ENCODE results near the gene RUNX3. TPM values are rescaled to one million over a fixed set of nuclear protein-coding genes. Genes with fewer than 3 reads are reported as not detected.

The RUNX3 gene
- total RNA-seq, 2 donors from 2014 or later: 0.24 to 0.31 TPM

- Mint-ChIP-seq H3K27me3 (ENCODE audit: insufficient read depth) (no peaks in the 10 kb centered on the region), H3K4me3 (no peak overlapping the region), H3K4me1 (peaks cover 1% of the 10 kb centered on the region), H3K36me3 (ENCODE audit: low read depth) (no peaks in the 10 kb centered on the region), H3K27ac (no peak overlapping the region), H3K9me3 (no peaks in the 10 kb centered on the region)
- TF ChIP-seq CTCF (conservative IDR thresholded peaks at IDR 0.05): no peak
- Histone ChIP-seq H3K9me3 (ENCODE audit: control insufficient read depth, low read length) (no peaks in the 10 kb centered on the region), H3K4me1 (ENCODE audit: control insufficient read depth, insufficient read depth, low read length) (peaks cover 3% of the 10 kb centered on the region), H3K27ac (ENCODE audit: low read depth, low read length) (no peak overlapping the region), H3K36me3 (ENCODE audit: control insufficient read depth, insufficient read depth, low read length) (no peaks in the 10 kb centered on the region), H3K9ac (ENCODE audit: extremely low read depth, low read length, poor library complexity, severe bottlenecking) (no peak overlapping the region), H3K4me3 (ENCODE audit: low read length) (no peak overlapping the region), H3K27me3 (ENCODE audit: control insufficient read depth, insufficient read depth, low read length, poor library complexity, severe bottlenecking) (no peaks in the 10 kb centered on the region)
- 84% methylated on average over 3 of the region's 3 CpGs; no CpG with 5 or more reads in 1 of the 2 experiments for WGBS, 2 experiments (ENCODE audit: insufficient coverage in 1 of 2, insufficient read length in 1 of 2)
- DNase-seq: no peak
These were observed 37.5 kb upstream of the RUNX3 start for GRCh38 chr1:24967555-24967954.

GRCh38 chr1:24966724-24967346 lies 36.8 kb upstream of the RUNX3 start:
- no peak overlapping the region for H3K27ac Mint-ChIP-seq
- H3K27ac ChIP-seq (ENCODE audit: low read depth, low read length): no peak overlapping the region
- H3K36me3 ChIP-seq (ENCODE audit: control insufficient read depth, insufficient read depth, low read length): no peaks in the 10 kb centered on the region
- no peaks in the 10 kb centered on the region for H3K9me3 ChIP-seq (ENCODE audit: control insufficient read depth, low read length)
- no peaks in the 10 kb centered on the region for H3K9me3 Mint-ChIP-seq
- no peaks in the 10 kb centered on the region for H3K4me1 ChIP-seq (ENCODE audit: control insufficient read depth, insufficient read depth, low read length)
- no peak for TF ChIP-seq CTCF (conservative IDR thresholded peaks at IDR 0.05)
- peaks cover 1% of the 10 kb centered on the region for H3K4me1 Mint-ChIP-seq
- DNase-seq: no peak
- no peak overlapping the region for H3K4me3 Mint-ChIP-seq
- H3K27me3 Mint-ChIP-seq (ENCODE audit: insufficient read depth): no peaks in the 10 kb centered on the region
- WGBS, 2 experiments (ENCODE audit: insufficient coverage in 1 of 2, insufficient read length in 1 of 2): 69 to 78% methylated on average over 5 to 8 of the region's 8 CpGs
- H3K36me3 Mint-ChIP-seq (ENCODE audit: low read depth): no peaks in the 10 kb centered on the region
- no peak overlapping the region for H3K4me3 ChIP-seq (ENCODE audit: low read length)
- no peak overlapping the region for H3K9ac ChIP-seq (ENCODE audit: extremely low read depth, low read length, poor library complexity, severe bottlenecking)
- H3K27me3 ChIP-seq (ENCODE audit: control insufficient read depth, insufficient read depth, low read length, poor library complexity, severe bottlenecking): no peaks in the 10 kb centered on the region

GRCh38 chr1:24966121-24966723 lies 36.1 kb upstream of the RUNX3 start:
- Histone ChIP-seq H3K4me3 (ENCODE audit: low read length) (no peak overlapping the region), H3K4me1 (ENCODE audit: control insufficient read depth, insufficient read depth, low read length) (no peaks in the 10 kb centered on the region), H3K9ac (ENCODE audit: extremely low read depth, low read length, poor library complexity, severe bottlenecking) (no peak overlapping the region), H3K36me3 (ENCODE audit: control insufficient read depth, insufficient read depth, low read length) (no peaks in the 10 kb centered on the region), H3K27me3 (ENCODE audit: control insufficient read depth, insufficient read depth, low read length, poor library complexity, severe bottlenecking) (no peaks in the 10 kb centered on the region), H3K27ac (ENCODE audit: low read depth, low read length) (no peak overlapping the region), H3K9me3 (ENCODE audit: control insufficient read depth, low read length) (no peaks in the 10 kb centered on the region)
- H3K4me3 Mint-ChIP-seq: no peak overlapping the region
- H3K4me1 Mint-ChIP-seq: peaks cover 1% of the 10 kb centered on the region
- no peak for DNase-seq
- no peak overlapping the region for H3K27ac Mint-ChIP-seq
- 72 to 100% methylated on average over 2 to 4 of the region's 4 CpGs for WGBS, 2 experiments (ENCODE audit: insufficient coverage in 1 of 2, insufficient read length in 1 of 2)
- TF ChIP-seq CTCF (conservative IDR thresholded peaks at IDR 0.05): no peak
- H3K27me3 Mint-ChIP-seq (ENCODE audit: insufficient read depth): no peaks in the 10 kb centered on the region
- no peaks in the 10 kb centered on the region for H3K36me3 Mint-ChIP-seq (ENCODE audit: low read depth)
- H3K9me3 Mint-ChIP-seq: no peaks in the 10 kb centered on the region

Data from endodermal cell (in vitro differentiated cells).